Right hindlimb (tissue), 1 donor: Measurements from ENCODE around the gene RPL27.

Experiments
- DNase-seq: peaks from one replicate; pipeline ENCODE4 v3.0.0-alpha.2; 2018

RPL27 gene

DNA sequence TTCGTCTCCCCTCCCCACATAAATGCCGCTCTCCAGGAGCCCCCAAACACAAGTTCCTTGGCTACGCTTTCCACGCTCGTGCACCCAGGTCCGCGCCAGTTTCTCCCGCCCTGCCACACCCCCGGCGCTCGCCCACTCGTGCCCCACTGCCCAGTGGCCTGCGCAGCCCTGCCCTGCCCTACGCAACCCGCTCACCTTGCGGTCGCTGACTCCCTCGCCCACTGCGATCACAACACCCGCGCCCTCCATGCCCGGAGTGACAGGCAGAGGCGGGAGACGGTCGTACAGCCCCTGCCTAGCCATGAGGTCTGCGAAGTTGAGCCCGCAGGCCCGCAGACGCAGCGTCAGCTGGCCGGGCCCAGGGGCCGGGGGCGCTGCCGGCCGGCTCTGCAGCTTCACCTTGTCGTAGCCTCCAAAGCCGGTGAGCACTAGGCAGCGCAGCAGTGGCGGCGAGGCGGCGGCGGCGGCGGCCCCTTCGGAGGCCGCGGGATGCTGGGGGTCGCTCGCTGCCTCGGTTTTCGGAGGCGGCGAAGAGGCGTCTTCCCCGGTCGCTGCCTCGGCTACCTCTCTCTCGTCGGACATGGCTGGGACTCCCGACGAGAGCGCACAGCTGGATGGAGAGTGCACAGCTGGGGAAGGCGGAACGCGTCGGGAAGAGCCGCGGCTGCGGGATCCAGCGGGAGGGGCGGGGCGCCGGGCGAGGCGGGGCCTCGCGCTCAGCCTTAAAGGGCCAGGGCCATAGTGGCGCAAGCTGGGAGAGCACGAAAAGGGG, 23.7 kb downstream of the RPL27 start, which contains the start of gene VAT1:
Gene VAT1 (minus strand): TSS at position 645 of the 772 bp plus-strand sequence. CDS start 63 bp downstream, at position 582.
- peak; percentile 88 for DNase-seq

DNA sequence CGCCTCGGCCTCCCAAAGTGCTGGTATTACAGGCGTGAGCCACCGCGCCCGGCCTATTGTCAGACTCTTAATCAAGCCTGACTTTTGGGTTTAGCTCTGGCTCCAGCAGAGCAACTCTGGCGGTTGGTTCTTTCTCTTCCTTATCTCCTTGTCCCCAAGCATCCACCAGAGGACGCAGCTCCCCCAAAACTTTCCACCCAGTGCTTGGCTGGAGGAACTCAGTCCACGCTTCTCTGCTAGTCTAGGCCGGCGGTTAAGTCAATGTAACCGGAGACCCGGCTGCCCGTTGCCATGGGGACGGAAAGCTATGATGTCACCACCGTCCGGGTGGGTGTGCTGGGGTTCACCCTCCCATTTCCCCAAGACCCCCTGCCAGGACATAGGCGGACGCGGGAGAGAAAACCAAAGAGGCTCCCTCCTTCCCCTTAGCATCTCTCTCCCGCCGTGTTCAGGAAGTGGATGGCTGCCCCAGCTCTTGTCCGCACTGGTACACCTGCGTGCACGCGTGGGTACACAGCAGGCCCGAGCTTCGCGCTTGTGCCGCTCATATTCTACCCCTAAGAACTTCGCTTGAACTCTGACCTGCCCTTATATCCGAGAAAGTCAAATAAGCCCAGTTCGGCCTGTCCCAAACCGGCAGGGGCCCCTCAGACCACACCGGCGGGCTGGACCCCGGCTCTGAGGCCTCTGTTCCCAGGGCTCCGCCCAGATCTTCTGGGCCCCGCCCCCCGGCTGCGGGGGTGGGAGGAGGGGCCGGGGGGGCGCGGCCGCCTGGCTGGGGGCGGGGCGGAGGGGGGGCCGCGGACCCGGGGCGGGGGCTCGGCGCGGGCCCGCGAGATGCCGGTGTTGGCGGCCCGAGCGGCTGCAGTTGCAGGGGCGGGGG, 26.4 kb downstream of the RPL27 start, which contains the start of gene RND2:
Gene RND2 (plus strand): TSS at position 825 of the 883 bp plus-strand sequence. CDS start 117 bp downstream, outside the sequence.
- DNase-seq = peak; percentile 96

- DNase-seq = no peak
Observed at GRCh38 chr17:43025290-43025657, 27.1 kb downstream of the RPL27 start.

- no peak for DNase-seq
Observed at GRCh38 chr17:43025766-43026537, 27.7 kb downstream of the RPL27 start.

- no peak for DNase-seq
Observed at GRCh38 chr17:43026595-43026994, 28.4 kb downstream of the RPL27 start.

GRCh38 chr17:43027091-43028032, 29.1 kb downstream of the RPL27 start:
- no peak for DNase-seq

- no peak for DNase-seq
Observed at GRCh38 chr17:43028221-43028861, 30.1 kb downstream of the RPL27 start.

DNA sequence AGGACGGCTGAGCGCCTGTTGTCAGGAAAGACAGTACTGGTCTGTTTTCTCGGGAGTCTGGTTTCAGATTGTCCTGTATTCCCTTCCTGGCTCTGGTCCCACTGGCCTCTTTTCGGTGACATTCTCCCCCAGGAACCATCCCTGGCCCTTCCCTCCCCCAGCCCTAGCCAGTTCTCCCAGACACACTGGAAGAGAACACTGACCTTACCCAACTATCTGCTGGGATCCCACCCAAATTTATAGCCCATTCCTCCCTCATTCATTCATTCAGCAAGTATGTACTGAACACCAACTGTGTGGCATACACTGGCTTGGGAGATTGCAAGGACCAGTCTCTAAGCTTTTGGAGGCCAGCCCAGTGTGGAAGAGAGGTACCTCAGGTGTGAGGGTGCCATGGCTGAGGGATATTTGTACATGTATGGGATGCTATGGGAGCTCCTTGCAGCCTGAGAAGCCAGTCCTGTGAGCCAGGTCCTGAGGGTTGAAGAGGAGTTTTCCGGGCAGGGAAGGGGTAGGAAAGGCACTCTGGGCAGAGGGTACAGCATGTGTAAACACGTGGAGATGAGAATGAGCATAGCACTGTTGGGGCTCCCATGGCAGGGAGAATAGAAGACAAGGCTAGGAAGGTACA, 32.0 kb downstream of the RPL27 start:
- DNase-seq = no peak

DNA sequence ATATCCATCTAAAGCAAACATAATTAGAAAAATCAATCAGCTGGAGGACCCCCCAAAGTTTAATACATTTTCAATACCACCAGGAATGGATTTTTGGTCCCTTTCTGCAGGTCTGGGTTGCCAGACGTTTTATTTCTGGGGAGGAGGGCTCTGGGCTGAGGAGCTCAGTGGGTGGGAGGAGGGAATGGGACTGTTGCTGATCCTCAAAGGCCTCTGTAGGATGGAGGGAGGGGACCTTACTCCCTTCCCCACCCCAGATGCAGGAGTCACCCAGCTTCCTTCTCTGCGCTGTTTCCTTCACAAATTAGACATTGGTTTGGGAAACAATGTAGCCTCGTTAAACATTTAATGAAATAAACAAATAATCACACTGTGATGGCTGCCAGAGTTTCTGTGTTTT, 33.4 kb downstream of the RPL27 start:
- DNase-seq = no peak

GRCh38 chr17:43033948-43034881, 36.0 kb downstream of the RPL27 start:
- DNase-seq = no peak

DNA sequence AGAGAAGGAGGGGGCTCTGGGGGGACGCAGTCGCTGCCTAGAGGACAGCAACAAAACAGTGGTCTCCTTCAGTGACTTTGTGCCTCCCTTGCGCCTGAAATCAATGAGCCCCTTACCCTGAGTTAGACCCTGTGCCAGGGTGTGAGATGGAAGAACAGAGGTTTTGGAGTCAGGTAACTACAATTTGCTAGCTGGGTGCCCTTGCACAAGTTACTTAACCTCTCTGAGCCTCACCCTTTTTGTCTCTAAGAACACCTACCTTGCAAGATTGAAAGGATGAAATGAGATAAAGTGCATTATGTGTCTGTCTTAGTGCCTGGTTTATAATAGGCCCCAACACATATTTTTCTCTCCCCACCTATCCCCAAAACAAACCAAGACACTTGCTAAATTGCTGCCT, 36.7 kb downstream of the RPL27 start:
- no peak for DNase-seq

- DNase-seq = no peak
Observed at GRCh38 chr17:43039646-43040045, 41.4 kb downstream of the RPL27 start.

DNA sequence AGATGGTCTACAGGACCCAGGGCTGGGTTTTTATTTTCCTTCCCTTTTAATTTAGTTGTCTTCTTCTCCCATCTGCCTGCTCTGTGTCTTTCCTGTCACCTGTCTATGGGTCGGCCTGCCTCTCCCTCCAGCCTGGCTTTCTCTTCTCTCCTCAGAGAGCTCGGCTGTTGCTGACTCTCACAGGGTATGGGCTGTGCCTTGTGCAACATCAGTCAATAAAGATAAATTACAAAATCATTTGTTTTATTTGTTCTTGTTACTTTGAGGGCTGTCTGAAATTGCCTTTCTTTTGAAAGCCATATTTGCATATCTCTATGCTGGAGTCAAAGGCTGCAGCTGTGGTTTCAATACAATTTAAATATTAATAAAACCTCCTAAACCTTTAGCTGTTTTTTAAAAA, 42.4 kb downstream of the RPL27 start:
- DNase-seq = no peak

- DNase-seq = no peak
Observed at GRCh38 chr17:43042025-43042628, 43.9 kb downstream of the RPL27 start.

DNA sequence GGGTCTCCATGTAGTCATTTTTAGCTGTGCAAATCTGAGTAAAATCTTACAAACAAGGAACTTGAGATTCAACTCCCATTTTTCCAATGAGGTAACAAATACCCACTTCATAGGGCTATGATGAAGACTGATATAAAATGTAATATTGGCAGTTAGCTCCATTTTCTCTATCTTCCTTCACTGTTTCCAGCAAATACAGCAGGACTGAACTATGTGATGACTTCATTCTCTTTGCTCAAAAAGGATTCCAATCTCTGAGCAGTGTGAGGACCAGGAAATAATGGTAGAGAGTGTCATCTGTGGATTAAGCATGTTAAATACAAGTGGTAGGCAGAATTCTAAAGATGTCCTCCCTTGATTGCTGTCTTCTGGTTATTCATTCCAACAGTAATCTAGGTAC, 45.1 kb downstream of the RPL27 start:
- no peak for DNase-seq

DNA sequence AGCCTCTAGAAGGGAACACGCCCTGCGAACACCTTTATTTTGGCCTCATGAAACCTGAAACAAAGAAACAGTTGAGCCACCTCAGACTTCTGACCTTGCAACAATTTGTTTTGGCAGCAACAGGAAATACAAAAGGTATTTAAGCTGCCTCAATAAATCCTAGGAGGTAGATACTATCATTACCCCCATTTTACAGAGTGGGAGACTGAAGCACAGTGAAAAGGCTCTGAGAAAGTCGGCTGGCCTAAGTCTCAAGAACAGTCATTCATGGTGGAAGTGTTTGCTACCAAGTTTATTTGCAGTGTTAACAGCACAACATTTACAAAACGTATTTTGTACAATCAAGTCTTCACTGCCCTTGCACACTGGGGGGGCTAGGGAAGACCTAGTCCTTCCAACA, 45.8 kb downstream of the RPL27 start:
- no peak for DNase-seq

DNA sequence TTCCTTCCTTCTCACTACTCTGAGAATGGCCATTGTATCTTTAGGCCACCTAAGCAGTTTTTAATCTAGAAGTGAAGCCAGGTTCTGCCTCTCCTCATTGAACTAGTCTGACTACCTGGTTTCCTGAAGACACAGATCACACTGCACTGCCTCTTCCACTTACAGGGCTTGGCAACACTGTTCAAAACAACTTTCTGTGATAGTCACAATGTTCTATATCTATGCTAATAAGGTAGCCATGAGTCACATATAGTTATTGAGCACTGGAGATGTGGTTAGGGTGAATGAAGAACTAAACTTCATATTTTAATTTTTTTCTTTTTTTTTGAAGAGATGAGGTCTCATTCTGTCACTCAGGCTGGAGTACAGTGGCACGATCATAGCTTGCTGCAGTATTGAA, 53.8 kb downstream of the RPL27 start:
- DNase-seq = no peak
